Placental pericyte (primary cell): ENCODE measurements around the gene PPID. TPM values are rescaled to one million over a fixed set of nuclear protein-coding genes. Genes with fewer than 3 reads are reported as not detected.

Source experiments
- small RNA-seq: library from RNA; depleted of rRNA; stranded (forward); fragments of <200 nt; gene quantifications from one replicate; pipeline ENCODE3, GENCODE V24; 2012; ENCODE audit warnings: low replicate concordance
- total RNA-seq: library from RNA; depleted of rRNA; stranded (reverse); fragments of >200 nt; gene quantifications from 2 replicates; pipeline ENCODE4 v1.2.3, GENCODE V29; 2012

PPID gene
- total RNA-seq = 12.9 and 18.8 TPM in 2 replicates

DNA sequence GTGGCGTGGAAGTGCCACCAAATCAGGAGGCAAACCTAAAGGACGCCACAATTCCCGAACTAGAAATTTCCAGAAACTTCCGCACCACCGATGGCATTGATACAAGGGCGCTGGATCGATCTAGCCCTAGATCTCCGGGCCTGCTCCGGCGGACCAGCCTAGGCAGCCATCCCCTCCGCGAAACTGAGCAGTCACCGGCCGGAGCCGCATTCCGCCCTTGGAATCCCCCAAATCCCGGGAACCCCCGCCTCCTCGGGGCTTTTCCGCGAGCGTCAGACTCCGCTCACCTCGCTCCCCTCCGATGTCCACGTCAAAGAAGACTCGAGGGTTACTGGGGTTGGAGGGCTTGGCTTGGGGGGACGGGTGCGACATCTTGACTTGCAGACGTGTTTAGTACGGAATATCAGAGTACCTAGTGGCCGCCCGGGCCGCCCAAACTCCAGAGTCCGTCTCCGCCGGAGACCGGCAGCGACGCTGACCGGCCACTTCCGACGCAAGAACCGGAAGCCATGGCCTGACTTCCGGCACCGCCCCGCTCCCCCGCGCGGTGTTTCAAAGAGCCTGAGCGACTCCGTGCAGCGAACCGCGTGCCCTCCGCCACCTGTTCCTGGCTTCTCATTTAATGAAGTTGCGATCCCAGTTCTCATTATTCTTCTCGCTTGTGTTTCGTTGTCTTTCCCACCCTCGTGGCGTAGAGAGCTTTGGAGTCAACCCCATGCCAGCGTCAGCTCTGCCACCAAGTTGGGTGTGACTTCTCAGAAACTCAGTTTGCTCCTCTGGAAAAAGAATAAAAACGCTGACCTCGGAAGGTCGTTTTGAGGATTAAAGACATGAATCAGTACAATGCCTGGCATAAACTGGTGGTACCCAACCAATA lies at the start of gene PPID:
Gene PPID, minus strand, starts transcription at position 480 of the 877 bp plus-strand sequence. Its CDS starts 108 bp downstream, at position 372.

DNA sequence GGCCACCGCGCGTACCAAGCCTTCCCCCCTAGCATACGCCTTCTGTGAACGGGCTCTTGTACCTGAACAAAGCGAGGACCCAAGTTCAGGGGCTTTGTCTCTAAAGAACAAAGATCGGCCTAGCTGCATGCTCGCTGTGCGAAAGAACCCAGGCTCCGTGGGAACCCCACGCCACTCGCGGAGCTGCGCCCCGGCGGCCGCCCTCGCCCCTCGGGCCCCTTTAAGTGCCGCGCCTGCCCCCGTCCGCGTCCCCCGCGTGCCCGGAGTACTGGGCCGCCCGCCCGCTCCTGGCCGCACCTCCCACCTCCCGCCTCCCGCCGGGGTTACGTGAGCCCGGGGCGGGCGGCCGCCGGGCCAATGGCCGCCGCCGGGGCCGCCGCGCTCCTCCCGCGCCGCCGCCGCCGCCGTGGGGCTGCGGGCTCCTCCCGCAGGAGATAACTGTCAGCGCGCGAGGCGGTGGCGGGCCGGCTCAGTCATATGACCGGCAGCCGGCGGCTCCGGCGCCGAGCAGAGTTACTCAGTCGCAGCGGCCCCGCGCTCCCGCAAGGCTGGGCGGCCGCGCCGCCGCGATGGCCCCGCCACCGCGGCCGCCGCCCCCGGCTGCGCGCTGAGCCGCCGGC lies 45.5 kb upstream of the PPID start, which contains the start of gene FNIP2:
Gene FNIP2, plus strand, starts transcription at position 472 of the 620 bp plus-strand sequence. CDS start 187 bp downstream, outside the sequence.

DNA sequence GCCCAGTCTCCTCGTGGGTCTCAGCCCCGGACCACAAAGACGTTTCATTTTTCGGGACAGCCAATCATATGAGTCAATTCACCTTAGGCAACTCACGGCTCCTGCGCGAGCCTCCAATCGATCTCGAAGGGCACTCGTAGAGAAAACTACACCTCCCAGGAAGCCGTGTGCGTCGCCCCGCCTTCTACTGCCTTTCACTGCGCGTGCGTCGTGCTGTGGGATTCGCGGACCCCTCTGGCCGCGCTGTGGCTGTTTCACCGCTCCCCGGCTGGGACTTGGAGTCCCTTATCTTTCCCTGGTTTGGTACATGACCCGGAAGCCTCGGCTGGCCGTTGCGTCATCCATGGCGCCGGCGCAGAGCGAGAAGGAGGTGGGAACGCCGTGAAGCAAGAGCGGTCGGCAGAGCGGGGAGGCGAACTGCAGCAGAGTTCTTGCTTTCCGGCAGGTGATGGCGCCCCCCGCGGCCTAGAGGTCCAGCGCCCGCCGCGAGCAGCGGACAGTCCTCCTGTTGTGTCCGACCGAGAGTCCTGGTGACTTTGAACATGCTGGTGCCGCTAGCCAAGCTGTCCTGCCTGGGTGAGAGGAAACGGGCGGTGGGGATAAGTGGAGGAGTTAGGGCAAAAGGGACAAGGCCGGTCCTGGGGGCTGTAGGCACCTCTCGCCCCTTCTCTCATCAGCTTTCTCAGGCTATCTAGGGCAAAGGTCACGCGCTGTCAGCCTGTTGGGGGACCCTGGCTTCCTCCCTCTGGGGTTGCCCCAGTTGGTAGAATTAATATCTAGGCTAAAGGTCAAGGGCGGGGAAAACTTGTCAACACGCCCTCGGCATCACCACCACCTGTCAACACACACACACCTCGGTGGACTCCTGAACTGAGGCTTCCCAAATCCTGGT lies 51.0 kb downstream of the PPID start, which contains the start of gene ETFDH:
Gene ETFDH, plus strand, starts transcription at position 382 of the 892 bp plus-strand sequence. Its CDS starts 161 bp downstream, at position 543.

GRCh38 chr4:158671665-158671914 lies 51.6 kb downstream of the PPID start, which contains the start of gene C4orf46:
TSS of gene C4orf46 (minus strand) at chr4:158671887. CDS start at chr4:158671801, 86 bp downstream.

Small RNA genes within 50 kb of the gene (small RNA-seq; reads per million reads assigned to genes)
- gene RF00012 = not detected

Other genes starting within 250 kb of the PPID start
- 0.29 TPM in 1 of 2 replicates, not detected in the other for gene RXFP1, start 201.5 kb downstream of the PPID start, total RNA-seq
- gene C4orf46, start 51.5 kb downstream of the PPID start, total RNA-seq = 3.3 and 29.3 TPM in 2 replicates
- 10.3 and 19.0 TPM in 2 replicates for gene ETFDH, start 51.1 kb downstream of the PPID start, total RNA-seq
- 20.6 and 33.1 TPM in 2 replicates for gene FNIP2, start 45.6 kb upstream of the PPID start, total RNA-seq